ENCODE measurements around the gene AQP5. TPM values are rescaled to one million over a fixed set of nuclear protein-coding genes. Genes with fewer than 3 reads are reported as not detected.

Gene AQP5
- total and polyA plus RNA-seq, 3 experiments from 2014 or later: not detected

GRCh38 chr12:49928471-49928870 is 33.2 kb upstream of the AQP5 start:
- Histone ChIP-seq H3K27ac (ENCODE audit: low read depth, low read length) (no peak overlapping the region), H3K9me3 (ENCODE audit: low read length) (no peaks in the 10 kb centered on the region), H3K36me3 (ENCODE audit: insufficient read depth, low read length) (no peaks in the 10 kb centered on the region), H3K27me3 (ENCODE audit: insufficient read depth, low read length, poor library complexity, severe bottlenecking) (no peaks in the 10 kb centered on the region), H3K4me3 (ENCODE audit: low read length) (no peak overlapping the region), H3K4me1 (ENCODE audit: insufficient read depth, low read length) (no peaks in the 10 kb centered on the region)
- CTCF ChIA-PET: interaction anchor here (0.8 to 2.2 kb wide), 2 partner anchors 24 to 39 kb away, joined by 3 to 5 read pairs; no protein-coding TSS in a partner anchor
- H3K4me1 Mint-ChIP-seq: no peaks in the 10 kb centered on the region
- H3K4me3 Mint-ChIP-seq: no peak overlapping the region
- no peaks in the 10 kb centered on the region for H3K9me3 Mint-ChIP-seq
- peaks cover 4 to 15% of the 10 kb centered on the region in 2 donors for H3K27me3 Mint-ChIP-seq
- H3K27ac Mint-ChIP-seq: no peak overlapping the region
- POLR2A ChIA-PET: no interaction called here
- no peaks in the 10 kb centered on the region for H3K36me3 Mint-ChIP-seq
- DNase-seq: no peak

- CTCF ChIA-PET: interaction anchor here (2.2 kb wide), 1 partner anchor 38 kb away, joined by 5 read pairs; no protein-coding TSS in a partner anchor
- H3K9me3 Mint-ChIP-seq: no peaks in the 10 kb centered on the region
- H3K27ac ChIP-seq (ENCODE audit: low read depth, low read length): no peak overlapping the region
- H3K4me3 ChIP-seq (ENCODE audit: low read length): no peak overlapping the region
- no peak for DNase-seq
- H3K9me3 ChIP-seq (ENCODE audit: low read length): no peaks in the 10 kb centered on the region
- H3K4me1 ChIP-seq (ENCODE audit: insufficient read depth, low read length): no peaks in the 10 kb centered on the region
- POLR2A ChIA-PET: no interaction called here
- no peaks in the 10 kb centered on the region for H3K36me3 Mint-ChIP-seq
- H3K4me3 Mint-ChIP-seq: no peak overlapping the region
- peaks cover 4 to 17% of the 10 kb centered on the region in 2 donors for H3K27me3 Mint-ChIP-seq
- no peaks in the 10 kb centered on the region for H3K27me3 ChIP-seq (ENCODE audit: insufficient read depth, low read length, poor library complexity, severe bottlenecking)
- no peaks in the 10 kb centered on the region for H3K4me1 Mint-ChIP-seq
- no peak overlapping the region for H3K27ac Mint-ChIP-seq
- no peaks in the 10 kb centered on the region for H3K36me3 ChIP-seq (ENCODE audit: insufficient read depth, low read length)
These were observed 32.1 kb upstream of the AQP5 start for GRCh38 chr12:49929581-49929980.

GRCh38 chr12:49930515-49931288 is 31.0 kb upstream of the AQP5 start:
- Mint-ChIP-seq H3K4me3 (no peak overlapping the region), H3K4me1 (no peaks in the 10 kb centered on the region), H3K27me3 (peaks cover 4 to 27% of the 10 kb centered on the region in 2 donors), H3K9me3 (no peaks in the 10 kb centered on the region), H3K27ac (no peak overlapping the region), H3K36me3 (no peaks in the 10 kb centered on the region)
- Histone ChIP-seq H3K4me3 (ENCODE audit: low read length) (no peak overlapping the region), H3K4me1 (ENCODE audit: insufficient read depth, low read length) (no peaks in the 10 kb centered on the region), H3K27ac (ENCODE audit: low read depth, low read length) (no peak overlapping the region), H3K36me3 (ENCODE audit: insufficient read depth, low read length) (no peaks in the 10 kb centered on the region), H3K27me3 (ENCODE audit: insufficient read depth, low read length, poor library complexity, severe bottlenecking) (no peaks in the 10 kb centered on the region), H3K9me3 (ENCODE audit: low read length) (no peaks in the 10 kb centered on the region)
- POLR2A ChIA-PET: no interaction called here
- DNase-seq: no peak
- CTCF ChIA-PET: interaction anchor here (1.5 kb wide), 1 partner anchor 36 kb away, joined by 5 read pairs; no protein-coding TSS in a partner anchor

- no peaks in the 10 kb centered on the region for H3K27me3 ChIP-seq (ENCODE audit: insufficient read depth, low read length, poor library complexity, severe bottlenecking)
- H3K36me3 Mint-ChIP-seq: no peaks in the 10 kb centered on the region
- peaks cover 4 to 29% of the 10 kb centered on the region in 2 donors for H3K27me3 Mint-ChIP-seq
- no peak overlapping the region for H3K27ac ChIP-seq (ENCODE audit: low read depth, low read length)
- H3K4me1 Mint-ChIP-seq: no peaks in the 10 kb centered on the region
- no peaks in the 10 kb centered on the region for H3K9me3 ChIP-seq (ENCODE audit: low read length)
- ChIA-PET POLR2A (no interaction called here), CTCF (interaction anchor here (1.5 to 2.3 kb wide), 2 partner anchors 13 to 35 kb away, joined by 5 to 10 read pairs; no protein-coding TSS in a partner anchor)
- no peak for DNase-seq
- H3K27ac Mint-ChIP-seq: no peak overlapping the region
- no peaks in the 10 kb centered on the region for H3K36me3 ChIP-seq (ENCODE audit: insufficient read depth, low read length)
- no peaks in the 10 kb centered on the region for H3K9me3 Mint-ChIP-seq
- no peak overlapping the region for H3K4me3 ChIP-seq (ENCODE audit: low read length)
- no peaks in the 10 kb centered on the region for H3K4me1 ChIP-seq (ENCODE audit: insufficient read depth, low read length)
- H3K4me3 Mint-ChIP-seq: no peak overlapping the region
These were observed 29.6 kb upstream of the AQP5 start for GRCh38 chr12:49932023-49932422.

- POLR2A ChIA-PET: no interaction called here
- H3K27me3 Mint-ChIP-seq: peaks cover 4 to 29% of the 10 kb centered on the region in 2 donors
These were observed 29.0 kb upstream of the AQP5 start for GRCh38 chr12:49932533-49933130.

GRCh38 chr12:49933796-49934195 is 27.9 kb upstream of the AQP5 start:
- no peaks in the 10 kb centered on the region for H3K36me3 ChIP-seq (ENCODE audit: insufficient read depth, low read length)
- no peak overlapping the region for H3K4me3 Mint-ChIP-seq
- H3K4me1 ChIP-seq (ENCODE audit: insufficient read depth, low read length): no peaks in the 10 kb centered on the region
- no peaks in the 10 kb centered on the region for H3K36me3 Mint-ChIP-seq
- DNase-seq: no peak
- no peaks in the 10 kb centered on the region for H3K27me3 ChIP-seq (ENCODE audit: insufficient read depth, low read length, poor library complexity, severe bottlenecking)
- H3K9me3 ChIP-seq (ENCODE audit: low read length): no peaks in the 10 kb centered on the region
- no peaks in the 10 kb centered on the region for H3K4me1 Mint-ChIP-seq
- no peak overlapping the region for H3K27ac ChIP-seq (ENCODE audit: low read depth, low read length)
- H3K27ac Mint-ChIP-seq: no peak overlapping the region
- H3K4me3 ChIP-seq (ENCODE audit: low read length): no peak overlapping the region
- H3K9me3 Mint-ChIP-seq: no peaks in the 10 kb centered on the region
- POLR2A ChIA-PET: no interaction called here
- CTCF ChIA-PET: interaction anchor here (0.6 to 0.7 kb wide), 2 partner anchors 12 to 33 kb away, joined by 3 read pairs; no protein-coding TSS in a partner anchor
- peaks cover 4 to 26% of the 10 kb centered on the region in 2 donors for H3K27me3 Mint-ChIP-seq

More at GRCh38 chr12:49932533-49933130, 29.0 kb upstream of the AQP5 start:
- Mint-ChIP-seq H3K4me1 (no peaks in the 10 kb centered on the region), H3K4me3 (no peak overlapping the region), H3K27ac (no peak overlapping the region), H3K36me3 (no peaks in the 10 kb centered on the region), H3K9me3 (no peaks in the 10 kb centered on the region)
- CTCF ChIA-PET: interaction anchor here (2.3 kb wide), 1 partner anchor 13 kb away, joined by 10 read pairs; no protein-coding TSS in a partner anchor
- no peaks in the 10 kb centered on the region for H3K9me3 ChIP-seq (ENCODE audit: low read length)
- H3K36me3 ChIP-seq (ENCODE audit: insufficient read depth, low read length): no peaks in the 10 kb centered on the region
- H3K4me3 ChIP-seq (ENCODE audit: low read length): no peak overlapping the region
- no peaks in the 10 kb centered on the region for H3K4me1 ChIP-seq (ENCODE audit: insufficient read depth, low read length)
- DNase-seq: no peak
- H3K27ac ChIP-seq (ENCODE audit: low read depth, low read length): no peak overlapping the region
- H3K27me3 ChIP-seq (ENCODE audit: insufficient read depth, low read length, poor library complexity, severe bottlenecking): no peaks in the 10 kb centered on the region

GRCh38 chr12:49934505-49934904 is 27.2 kb upstream of the AQP5 start:
- Mint-ChIP-seq H3K27ac (no peak overlapping the region), H3K27me3 (peaks cover 4 to 21% of the 10 kb centered on the region in 2 donors), H3K4me3 (no peak overlapping the region), H3K4me1 (no peaks in the 10 kb centered on the region), H3K36me3 (no peaks in the 10 kb centered on the region), H3K9me3 (no peaks in the 10 kb centered on the region)
- Histone ChIP-seq H3K27me3 (ENCODE audit: insufficient read depth, low read length, poor library complexity, severe bottlenecking) (no peaks in the 10 kb centered on the region), H3K4me3 (ENCODE audit: low read length) (no peak overlapping the region), H3K27ac (ENCODE audit: low read depth, low read length) (no peak overlapping the region), H3K36me3 (ENCODE audit: insufficient read depth, low read length) (no peaks in the 10 kb centered on the region), H3K4me1 (ENCODE audit: insufficient read depth, low read length) (no peaks in the 10 kb centered on the region), H3K9me3 (ENCODE audit: low read length) (no peaks in the 10 kb centered on the region)
- ChIA-PET CTCF (no interaction called here), POLR2A (no interaction called here)
- DNase-seq: no peak

GRCh38 chr12:49936925-49937324 is 24.7 kb upstream of the AQP5 start:
- Mint-ChIP-seq H3K27me3 (peaks cover 0 to 15% of the 10 kb centered on the region in 2 donors), H3K36me3 (no peaks in the 10 kb centered on the region), H3K4me1 (no peaks in the 10 kb centered on the region), H3K4me3 (no peak overlapping the region), H3K9me3 (no peaks in the 10 kb centered on the region), H3K27ac (no peak overlapping the region)
- H3K36me3 ChIP-seq (ENCODE audit: insufficient read depth, low read length): no peaks in the 10 kb centered on the region
- no peak for DNase-seq
- POLR2A ChIA-PET: no interaction called here
- CTCF ChIA-PET: interaction anchor here (1.3 to 2.1 kb wide), 2 partner anchors 9 to 30 kb away, joined by 5 to 8 read pairs; no protein-coding TSS in a partner anchor
- no peak overlapping the region for H3K27ac ChIP-seq (ENCODE audit: low read depth, low read length)
- no peaks in the 10 kb centered on the region for H3K27me3 ChIP-seq (ENCODE audit: insufficient read depth, low read length, poor library complexity, severe bottlenecking)
- no peaks in the 10 kb centered on the region for H3K9me3 ChIP-seq (ENCODE audit: low read length)
- H3K4me1 ChIP-seq (ENCODE audit: insufficient read depth, low read length): no peaks in the 10 kb centered on the region
- no peak overlapping the region for H3K4me3 ChIP-seq (ENCODE audit: low read length)
